WTC11 (cell line): ENCODE measurements around the gene CLDN2. TPM values are rescaled to one million over a fixed set of nuclear protein-coding genes. Genes with fewer than 3 reads are reported as not detected.

Source experiments
- ATAC-seq: fragments of 200-7000 bp; cut with Tn5 transposase; 2 replicates; pipeline ENCODE4 v1.10.0; 2021; ENCODE audit warnings: mild to moderate bottlenecking, moderate library complexity
- CTCF ChIA-PET: fragments of 300-600 bp; sonication (Branson Sonifier 250); formaldehyde crosslinking; loops from one replicate; lab custom pipeline; 2021; ENCODE audit warnings: antibody characterized with exemption; lab: Charles Lee
- POLR2A ChIA-PET: fragments of 350-600 bp; sonication (Branson Sonifier 250); formaldehyde crosslinking; loops from one replicate; lab custom pipeline; 2021; ENCODE audit warnings: antibody characterized with exemption; lab: Charles Lee
- DNase-seq: peaks from one replicate; pipeline ENCODE4 v3.0.0; 2021; ENCODE audit warnings: low spot score
- H3K27ac Mint-ChIP-seq: 2 replicates; pipeline ENCODE4 v1.8.0; 2021; ENCODE audit warnings: mixed read lengths
- H3K27me3 Mint-ChIP-seq: 2 replicates; pipeline ENCODE4 v1.8.0; 2021; ENCODE audit warnings: low read depth, mild to moderate bottlenecking, moderate library complexity, mixed read lengths
- H3K36me3 Mint-ChIP-seq: 2 replicates; pipeline ENCODE4 v1.8.0; 2021; ENCODE audit warnings: mixed read lengths
- H3K4me1 Mint-ChIP-seq: 2 replicates; pipeline ENCODE4 v1.8.0; 2022; ENCODE audit warnings: mixed read lengths
- H3K4me3 Mint-ChIP-seq: 2 replicates; pipeline ENCODE4 v1.8.0; 2021; ENCODE audit warnings: mild to moderate bottlenecking, moderate library complexity, mixed read lengths
- H3K9me3 Mint-ChIP-seq: 2 replicates; pipeline ENCODE4 v1.8.0; 2021; ENCODE audit warnings: mixed read lengths
- AR ChIP-seq: fragments of 250-450 bp; sonication (Bioruptor Pico); IDR thresholded peaks from 2 replicates; pipeline ENCODE4 v1.9.0; 2021; ENCODE audit warnings: mild to moderate bottlenecking
- ARID4B ChIP-seq: sonication (generic); formaldehyde crosslinking; IDR thresholded peaks from 2 replicates; pipeline ENCODE4 v1.8.0; 2023; ENCODE audit warnings: missing genetic modification reagents, mild to moderate bottlenecking, borderline replicate concordance
- ATF6 ChIP-seq: sonication (generic); formaldehyde crosslinking; IDR thresholded peaks from 2 replicates; pipeline ENCODE4 v1.8.1; 2023; ENCODE audit warnings: mild to moderate bottlenecking, missing genetic modification reagents
- CREB1 ChIP-seq: sonication (generic); formaldehyde crosslinking; IDR thresholded peaks from 2 replicates; pipeline ENCODE4 v1.8.0; 2023; ENCODE audit warnings: mild to moderate bottlenecking, missing genetic modification reagents
- ELF4 ChIP-seq: sonication (generic); formaldehyde crosslinking; IDR thresholded peaks from 2 replicates; pipeline ENCODE4 v1.8.1; 2022; ENCODE audit warnings: low read depth, mild to moderate bottlenecking, moderate library complexity, missing genetic modification reagents
- ETV6 ChIP-seq: sonication (generic); formaldehyde crosslinking; IDR thresholded peaks from 2 replicates; pipeline ENCODE4 v1.8.1; 2022; ENCODE audit warnings: mild to moderate bottlenecking, missing genetic modification reagents
- GRHL2 ChIP-seq: fragments of 250-450 bp; sonication (Bioruptor Pico); IDR thresholded peaks from 2 replicates; pipeline ENCODE4 v1.8.0; 2022; ENCODE audit warnings: mild to moderate bottlenecking, moderate library complexity; ENCODE audit not compliant: insufficient replicate concordance, severe bottlenecking
- HMGA2 ChIP-seq: fragments of 250-450 bp; sonication (Bioruptor Pico); IDR thresholded peaks from 2 replicates; pipeline ENCODE4 v1.4.0; 2021; ENCODE audit warnings: mild to moderate bottlenecking, moderate library complexity
- IRF2 ChIP-seq: sonication (generic); formaldehyde crosslinking; IDR thresholded peaks from 2 replicates; pipeline ENCODE4 v1.8.0; 2022; ENCODE audit warnings: low read depth, missing genetic modification reagents, borderline replicate concordance
- JUN ChIP-seq: sonication (generic); formaldehyde crosslinking; IDR thresholded peaks from 2 replicates; pipeline ENCODE4 v1.8.0; 2023; ENCODE audit warnings: mild to moderate bottlenecking, missing genetic modification reagents
- KAT7 ChIP-seq: sonication (generic); formaldehyde crosslinking; IDR thresholded peaks from 2 replicates; pipeline ENCODE4 v1.8.1; 2023; ENCODE audit warnings: missing genetic modification reagents, mild to moderate bottlenecking, borderline replicate concordance
- NFYB ChIP-seq: sonication (generic); formaldehyde crosslinking; conservative IDR thresholded peaks from 2 replicates; pipeline ENCODE4 v1.8.0; 2022; ENCODE audit warnings: low read depth, missing genetic modification reagents
- NR2C2 ChIP-seq: sonication (generic); formaldehyde crosslinking; IDR thresholded peaks from 2 replicates; pipeline ENCODE4 v1.8.0; 2022; ENCODE audit warnings: mild to moderate bottlenecking, missing genetic modification reagents
- RORB ChIP-seq: fragments of 250-450 bp; sonication (Bioruptor Pico); IDR thresholded peaks from 2 replicates; pipeline ENCODE4 v1.9.0; 2021; ENCODE audit warnings: mild to moderate bottlenecking
- SMAD4 ChIP-seq: sonication (generic); formaldehyde crosslinking; IDR thresholded peaks from 2 replicates; pipeline ENCODE4 v1.8.0; 2022; ENCODE audit warnings: mild to moderate bottlenecking, missing genetic modification reagents
- SOX15 ChIP-seq: fragments of 250-450 bp; sonication (Bioruptor Pico); IDR thresholded peaks from 2 replicates; pipeline ENCODE4 v1.9.0; 2021; ENCODE audit warnings: mild to moderate bottlenecking
- SP1 ChIP-seq: sonication (generic); formaldehyde crosslinking; conservative IDR thresholded peaks from 2 replicates; pipeline ENCODE4 v1.8.1; 2022; ENCODE audit warnings: missing genetic modification reagents
- TEAD1 ChIP-seq: sonication (generic); formaldehyde crosslinking; IDR thresholded peaks from 2 replicates; pipeline ENCODE4 v1.8.0; 2022; ENCODE audit warnings: mild to moderate bottlenecking, missing genetic modification reagents
- TP53 ChIP-seq: sonication (generic); formaldehyde crosslinking; IDR thresholded peaks from 2 replicates; pipeline ENCODE4 v1.8.1; 2023; ENCODE audit warnings: mild to moderate bottlenecking, missing genetic modification reagents
- ZBTB43 ChIP-seq: sonication (generic); formaldehyde crosslinking; IDR thresholded peaks from 2 replicates; pipeline ENCODE4 v1.8.1; 2023; ENCODE audit warnings: mild to moderate bottlenecking, missing genetic modification reagents
- ZNF281 ChIP-seq: sonication (generic); formaldehyde crosslinking; IDR thresholded peaks from 2 replicates; pipeline ENCODE4 v1.8.0; 2023; ENCODE audit warnings: mild to moderate bottlenecking, missing genetic modification reagents
- ZNF396 ChIP-seq: fragments of 250-450 bp; sonication (Bioruptor Pico); IDR thresholded peaks from 2 replicates; pipeline ENCODE4 v1.8.0; 2021; ENCODE audit warnings: mild to moderate bottlenecking, moderate library complexity, borderline replicate concordance
- ZNF416 ChIP-seq: fragments of 250-450 bp; sonication (Bioruptor Pico); IDR thresholded peaks from 2 replicates; pipeline ENCODE4 v1.9.0; 2021; ENCODE audit warnings: mild to moderate bottlenecking, inconsistent platforms
- total RNA-seq: library from RNA; stranded (reverse); gene quantifications from 3 replicates; pipeline ENCODE4 v1.2.3, GENCODE V29; 2021

The CLDN2 gene
- total RNA-seq, 1 experiment from 2014 or later = 0.11 TPM

- Mint-ChIP-seq H3K27me3 (no peaks in the 10 kb centered on the region), H3K4me3 (no peak overlapping the region), H3K36me3 (no peaks in the 10 kb centered on the region), H3K27ac (no peak overlapping the region), H3K9me3 (no peaks in the 10 kb centered on the region), H3K4me1 (no peaks in the 10 kb centered on the region)
- DNase-seq (no peak), ATAC-seq (no peak)
- POLR2A ChIA-PET = no interaction called here
- TF ChIP-seq TEAD1 (CRISPR knock-in tag) (no peak), TP53 (no peak), ZNF396 (CRISPR knock-in tag) (no peak), ZBTB43 (no peak), NFYB (no peak), CREB1 (no peak), ETV6 (CRISPR knock-in tag) (no peak), GRHL2 (CRISPR knock-in tag) (no peak), RORB (no peak)
- CTCF ChIA-PET = interaction anchor here (1.4 kb wide), 1 partner anchor 12 kb away, joined by 5 read pairs; no protein-coding TSS in a partner anchor
These were observed 13.8 kb upstream of the CLDN2 start for GRCh38 chrX:106906361-106906760.

GRCh38 chrX:106912864-106913263 lies 7.3 kb upstream of the CLDN2 start:
- CTCF ChIA-PET = no interaction called here
- ATAC-seq (no peak), DNase-seq (no peak)
- POLR2A ChIA-PET = no interaction called here
- H3K4me3 Mint-ChIP-seq = no peak overlapping the region
- H3K36me3 Mint-ChIP-seq = no peaks in the 10 kb centered on the region
- no peaks in the 10 kb centered on the region; the same call in 1 of the 2 replicates for H3K27me3 Mint-ChIP-seq
- H3K9me3 Mint-ChIP-seq = no peaks in the 10 kb centered on the region
- H3K4me1 Mint-ChIP-seq = peaks cover 2% of the 10 kb centered on the region; the same call in 1 of the 2 replicates
- H3K27ac Mint-ChIP-seq = no peak overlapping the region
- no peak for TF ChIP-seq NFYB
- TF ChIP-seq AR = no peak
- no peak for TF ChIP-seq SOX15
- TF ChIP-seq CREB1 = no peak
- TF ChIP-seq ZNF416 (CRISPR knock-in tag) = no peak
- TF ChIP-seq ZNF281 = no peak
- no peak for TF ChIP-seq ELF4 (CRISPR knock-in tag)
- no peak for TF ChIP-seq KAT7 (CRISPR knock-in tag)
- no peak for TF ChIP-seq NR2C2 (CRISPR knock-in tag)
- TF ChIP-seq HMGA2 (CRISPR knock-in tag) = no peak
- TF ChIP-seq SP1 (CRISPR knock-in tag) = no peak
- no peak for TF ChIP-seq TP53
- no peak for TF ChIP-seq SMAD4 (CRISPR knock-in tag)
- TF ChIP-seq ZNF396 (CRISPR knock-in tag) = no peak
- TF ChIP-seq ATF6 (CRISPR knock-in tag) = no peak
- TF ChIP-seq JUN (CRISPR knock-in tag) = no peak
- no peak for TF ChIP-seq ARID4B (CRISPR knock-in tag)
- TF ChIP-seq IRF2 (CRISPR knock-in tag) = no peak
